ENCODE results near the gene EWSR1. TPM values are rescaled to one million over a fixed set of nuclear protein-coding genes. Genes with fewer than 3 reads are reported as not detected.

The EWSR1 gene
- total and polyA plus RNA-seq, 2 donors (not counting 3 experiments of a cell fraction or from before 2014, with no cell fraction given): 305 to 588 TPM

DNA sequence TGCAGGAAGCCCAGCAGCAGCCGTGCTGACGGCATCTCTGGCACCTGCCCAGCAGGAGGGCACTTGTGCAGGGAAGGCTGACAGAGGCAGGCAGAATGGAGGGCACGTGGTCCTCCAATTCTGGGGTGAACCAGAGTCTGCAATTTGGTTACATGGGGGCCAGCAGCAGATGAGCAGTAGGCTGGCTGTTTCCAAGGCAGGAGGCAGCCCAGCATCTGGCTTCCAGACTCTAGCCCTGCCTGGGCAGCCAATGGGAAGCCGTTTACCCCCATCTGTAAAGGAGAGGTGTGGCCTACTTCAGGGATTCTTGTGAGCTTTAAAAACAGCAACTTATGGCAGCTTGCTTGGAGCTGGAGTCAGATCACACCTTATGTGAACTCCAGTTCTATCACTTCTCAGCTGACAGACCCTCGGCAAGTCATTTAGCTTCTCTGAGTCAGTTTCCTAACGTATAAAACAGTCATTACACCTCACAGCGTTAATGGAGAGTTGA lies 75.3 kb downstream of the EWSR1 start:
- intact Hi-C loops (cut with micrococcal nuclease): no loop called here
- Histone ChIP-seq H3K27ac (ENCODE audit: insufficient read depth, low read depth, low read length) (no peak overlapping the region), H3K4me2 (ENCODE audit: insufficient read depth, low read length) (no peak overlapping the region), H3K9me3 (replicated peaks; ENCODE audit: control insufficient read depth, insufficient read depth, low read length) (no peaks in the 10 kb centered on the region), H3K4me3 (replicated peaks in 1 of 3; ENCODE audit: insufficient read depth in 1 of 3, low read depth in 1 of 3, low read length in 3 of 3) (no peak overlapping the region), H3K9me1 (replicated peaks; ENCODE audit: control insufficient read depth, extremely low read depth, insufficient read depth, low read length) (no peaks in the 10 kb centered on the region), H2AFZ (ENCODE audit: low read depth, low read length) (no peak overlapping the region), H4K20me1 (replicated peaks; ENCODE audit: control insufficient read depth, extremely low read depth, insufficient read depth, low read length) (no peaks in the 10 kb centered on the region), H3K36me3 (ENCODE audit: control insufficient read depth in 2 of 2, extremely low read depth in 1 of 2, insufficient read depth in 2 of 2, low read length in 2 of 2) (peaks cover 15 to 76% of the 10 kb centered on the region in 2 experiments), H3K27me3 (ENCODE audit: control insufficient read depth in 2 of 2, insufficient read depth in 2 of 2, low read length in 2 of 2) (no peaks in the 10 kb centered on the region), H3K4me1 (ENCODE audit: control insufficient read depth, extremely low read depth, insufficient read depth, low read length) (no peaks in the 10 kb centered on the region), H3K79me2 (ENCODE audit: control insufficient read depth, insufficient read depth, low read length) (no peaks in the 10 kb centered on the region), H3K9ac (replicated peaks; ENCODE audit: extremely low read depth, insufficient read depth, low read length) (no peak overlapping the region)
- CTCF ChIA-PET: no interaction called here
- POLR2A ChIA-PET: no interaction called here
- no TSS peak for BruUV-seq (replicated peaks)
- FAIRE-seq (no peak), DNase-seq (ENCODE audit: low read depth, low spot score) (no peak)
- TF ChIP-seq MYC (IDR thresholded peaks at IDR 0.05; ENCODE audit: low read depth, low read length) (no peak), GATA2 (IDR thresholded peaks at IDR 0.05; ENCODE audit: insufficient read depth, insufficient read length, low read depth, low read length) (no peak), POLR2A (IDR thresholded peaks at IDR 0.05; ENCODE audit: low read depth, low read length) (no peak), POLR2AphosphoS5 (IDR thresholded peaks at IDR 0.05; ENCODE audit: insufficient read depth, low read depth, low read length) (no peak), FOS (IDR thresholded peaks at IDR 0.05; ENCODE audit: borderline replicate concordance, insufficient read depth, low read length) (no peak), EZH2 (IDR thresholded peaks at IDR 0.05; ENCODE audit: borderline replicate concordance, low read depth, low read length, severe bottlenecking) (no peak), JUN (IDR thresholded peaks at IDR 0.05; ENCODE audit: borderline replicate concordance, insufficient read depth, insufficient read length, low read depth) (no peak)
- TF ChIP-seq, protein P1, sequence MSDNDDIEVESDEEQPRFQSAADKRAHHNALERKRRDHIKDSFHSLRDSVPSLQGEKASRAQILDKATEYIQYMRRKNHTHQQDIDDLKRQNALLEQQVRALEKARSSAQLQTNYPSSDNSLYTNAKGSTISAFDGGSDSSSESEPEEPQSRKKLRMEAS (IDR thresholded peaks at IDR 0.05; ENCODE audit: insufficient read depth, insufficient read length): no peak
- TF ChIP-seq, protein P2, sequence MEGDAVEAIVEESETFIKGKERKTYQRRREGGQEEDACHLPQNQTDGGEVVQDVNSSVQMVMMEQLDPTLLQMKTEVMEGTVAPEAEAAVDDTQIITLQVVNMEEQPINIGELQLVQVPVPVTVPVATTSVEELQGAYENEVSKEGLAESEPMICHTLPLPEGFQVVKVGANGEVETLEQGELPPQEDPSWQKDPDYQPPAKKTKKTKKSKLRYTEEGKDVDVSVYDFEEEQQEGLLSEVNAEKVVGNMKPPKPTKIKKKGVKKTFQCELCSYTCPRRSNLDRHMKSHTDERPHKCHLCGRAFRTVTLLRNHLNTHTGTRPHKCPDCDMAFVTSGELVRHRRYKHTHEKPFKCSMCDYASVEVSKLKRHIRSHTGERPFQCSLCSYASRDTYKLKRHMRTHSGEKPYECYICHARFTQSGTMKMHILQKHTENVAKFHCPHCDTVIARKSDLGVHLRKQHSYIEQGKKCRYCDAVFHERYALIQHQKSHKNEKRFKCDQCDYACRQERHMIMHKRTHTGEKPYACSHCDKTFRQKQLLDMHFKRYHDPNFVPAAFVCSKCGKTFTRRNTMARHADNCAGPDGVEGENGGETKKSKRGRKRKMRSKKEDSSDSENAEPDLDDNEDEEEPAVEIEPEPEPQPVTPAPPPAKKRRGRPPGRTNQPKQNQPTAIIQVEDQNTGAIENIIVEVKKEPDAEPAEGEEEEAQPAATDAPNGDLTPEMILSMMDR (IDR thresholded peaks at IDR 0.05; ENCODE audit: extremely low read depth in 1 of 2, insufficient read depth in 1 of 2, low read depth in 1 of 2, low read length in 2 of 2): no peak
- dilution Hi-C loops (cut with MboI; ENCODE audit: extremely low pct_ligation_motif_present, low sequenced_read_pairs): no loop called here

Data from endothelial cell of umbilical vein (primary cell).